ENCODE measurements around the gene LHFPL5. TPM values are rescaled to one million over a fixed set of nuclear protein-coding genes. Genes with fewer than 3 reads are reported as not detected.

LHFPL5 gene
- 0.26 TPM in 1 of 5 replicates, not detected in the others for total RNA-seq (2022; extraction: Qiagen RNA extraction; ENCODE audit: low read depth)

DNA sequence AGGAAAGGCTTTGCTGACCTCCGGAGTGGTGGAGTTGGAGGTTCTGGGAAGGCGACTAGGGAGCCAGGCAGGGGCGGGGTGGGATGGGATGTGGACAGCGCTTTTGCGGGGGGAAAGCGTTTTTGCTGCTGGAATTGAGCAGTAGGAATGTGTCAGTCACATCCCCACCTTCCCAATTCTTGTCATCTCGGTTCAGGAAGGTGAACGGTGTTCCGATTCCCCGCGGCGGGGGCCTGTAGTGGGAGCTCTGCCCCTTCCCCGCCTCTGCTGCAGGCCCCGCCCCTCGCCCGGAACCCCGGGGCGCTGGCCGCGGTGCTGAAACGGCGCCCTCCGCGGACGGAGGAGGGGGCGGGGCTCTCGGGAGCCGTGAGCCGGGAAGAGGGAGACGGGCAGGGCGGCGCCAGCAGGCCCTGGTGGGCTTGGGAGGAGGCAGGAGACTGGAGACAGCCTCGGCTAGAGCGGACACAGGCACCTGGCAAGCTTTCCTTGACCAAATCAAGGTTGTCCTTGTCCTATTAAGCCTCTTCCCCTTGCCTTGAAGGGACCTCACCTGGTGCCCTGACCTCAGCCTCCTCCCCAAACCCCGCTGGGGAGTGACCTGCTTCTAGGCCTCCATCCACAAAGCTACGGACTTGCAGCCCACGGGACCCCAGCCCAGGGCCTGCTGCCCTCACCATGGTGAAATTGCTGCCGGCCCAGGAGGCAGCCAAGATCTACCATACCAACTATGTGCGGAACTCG lies at the start of gene LHFPL5:
TSS of gene LHFPL5 (plus strand) at position 357 of the 741 bp plus-strand sequence. CDS start at position 676, 319 bp downstream.

GRCh38 chr6:35776364-35777215 lies 28.6 kb upstream of the LHFPL5 start, which contains the start of gene CLPSL2:
Gene CLPSL2, plus strand, starts transcription at chr6:35776598. Its CDS starts 21 bp downstream, at chr6:35776619.

GRCh38 chr6:35780719-35781118 lies 24.4 kb upstream of the LHFPL5 start, which contains the start of gene CLPSL1:
Gene CLPSL1, plus strand, starts transcription at chr6:35781019. Its CDS starts 92 bp downstream, at chr6:35781111.

Other genes starting within 250 kb of the LHFPL5 start
- 54.6 to 94.6 TPM (median 68.1 TPM) in 5 replicates for gene FKBP5, start 116.4 kb upstream of the LHFPL5 start, total RNA-seq (2022; extraction: Qiagen RNA extraction; ENCODE audit: low read depth)
- 0.22 to 0.96 TPM (median 0.40 TPM) in 4 of 5 replicates, not detected in the other for gene ARMC12, start 68.3 kb upstream of the LHFPL5 start, total RNA-seq (2022; extraction: Qiagen RNA extraction; ENCODE audit: low read depth)
- 0.51 to 1.0 TPM (median 0.78 TPM) in 3 of 5 replicates, not detected in the others for gene CLPSL2, start 28.8 kb upstream of the LHFPL5 start, total RNA-seq (2022; extraction: Qiagen RNA extraction; ENCODE audit: low read depth)
- gene CLPSL1, start 24.3 kb upstream of the LHFPL5 start, total RNA-seq (2022; extraction: Qiagen RNA extraction; ENCODE audit: low read depth) = not detected in 5 replicates
- not detected in 5 replicates for gene CLPS, start 8.0 kb upstream of the LHFPL5 start, total RNA-seq (2022; extraction: Qiagen RNA extraction; ENCODE audit: low read depth)
- 26.6 to 43.0 TPM (median 33.4 TPM) in 5 replicates for gene SRPK1, start 115.7 kb downstream of the LHFPL5 start, total RNA-seq (2022; extraction: Qiagen RNA extraction; ENCODE audit: low read depth)
- gene SLC26A8, start 219.3 kb downstream of the LHFPL5 start, total RNA-seq (2022; extraction: Qiagen RNA extraction; ENCODE audit: low read depth) = not detected in 5 replicates
- gene MAPK14, start 222.5 kb downstream of the LHFPL5 start, total RNA-seq (2022; extraction: Qiagen RNA extraction; ENCODE audit: low read depth) = 20.8 to 28.4 TPM (median 26.4 TPM) in 5 replicates

Measured in A549 treated with ZK216348 at 1 μM for 4 hours (cell line).